Activated CD8-positive, alpha-beta memory T cell treated with anti-CD3 and anti-CD28 coated beads, Interleukin-2, amount 50 U/mL, for 24 hours (primary cell): ENCODE results near the gene C13orf46.
"Not testable (repeated sequence)": the region's sequence is repeated elsewhere in the genome, so short reads cannot be mapped to it uniquely, and the experiment has no call there.

Experiments used
- DNase-seq: peaks from one replicate; pipeline ENCODE4 v3.0.0-alpha.2; 2020; ENCODE audit errors: extremely low read depth

Gene C13orf46

GRCh38 chr13:113973218-113974164 lies at the start of gene C13orf46:
C13orf46 (minus strand) TSS chr13:113974076; CDS start chr13:113973997, 79 bp downstream.
- DNase-seq = no peak

GRCh38 chr13:114022876-114023275 lies 49.0 kb upstream of the C13orf46 start:
- no peak for DNase-seq

- DNase-seq = no peak
Observed at GRCh38 chr13:114022309-114022669, 48.4 kb upstream of the C13orf46 start.

- no peak for DNase-seq
Observed at GRCh38 chr13:114021464-114022308, 47.8 kb upstream of the C13orf46 start.

- no peak for DNase-seq
Observed at GRCh38 chr13:114020750-114021463, 47.0 kb upstream of the C13orf46 start.

DNA sequence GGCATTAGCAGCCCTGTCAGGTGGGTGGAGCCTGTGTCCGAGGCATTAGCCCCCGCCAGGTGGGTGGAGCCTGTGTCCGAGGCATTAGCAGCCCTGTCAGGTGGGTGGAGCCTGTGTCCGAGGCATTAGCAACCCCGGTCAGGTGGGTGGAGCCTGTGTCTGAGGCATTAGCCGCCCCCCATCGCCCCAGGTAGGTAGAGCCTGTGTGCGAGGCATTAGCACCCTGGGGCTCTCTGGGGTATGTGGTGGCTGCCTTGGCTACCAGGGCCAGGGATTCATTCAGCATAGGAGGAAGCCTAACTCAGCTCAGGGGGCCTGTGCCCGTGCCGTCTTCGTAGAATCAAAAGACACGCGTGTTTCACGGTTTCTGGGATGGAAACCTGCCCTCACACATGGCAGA lies 46.3 kb upstream of the C13orf46 start:
- DNase-seq = not testable (repeated sequence)

GRCh38 chr13:114019367-114019766 lies 45.5 kb upstream of the C13orf46 start:
- DNase-seq = peak; percentile 9

GRCh38 chr13:114018461-114019055 lies 44.7 kb upstream of the C13orf46 start:
- no peak for DNase-seq

GRCh38 chr13:114017966-114018365 lies 44.1 kb upstream of the C13orf46 start:
- no peak for DNase-seq

DNA sequence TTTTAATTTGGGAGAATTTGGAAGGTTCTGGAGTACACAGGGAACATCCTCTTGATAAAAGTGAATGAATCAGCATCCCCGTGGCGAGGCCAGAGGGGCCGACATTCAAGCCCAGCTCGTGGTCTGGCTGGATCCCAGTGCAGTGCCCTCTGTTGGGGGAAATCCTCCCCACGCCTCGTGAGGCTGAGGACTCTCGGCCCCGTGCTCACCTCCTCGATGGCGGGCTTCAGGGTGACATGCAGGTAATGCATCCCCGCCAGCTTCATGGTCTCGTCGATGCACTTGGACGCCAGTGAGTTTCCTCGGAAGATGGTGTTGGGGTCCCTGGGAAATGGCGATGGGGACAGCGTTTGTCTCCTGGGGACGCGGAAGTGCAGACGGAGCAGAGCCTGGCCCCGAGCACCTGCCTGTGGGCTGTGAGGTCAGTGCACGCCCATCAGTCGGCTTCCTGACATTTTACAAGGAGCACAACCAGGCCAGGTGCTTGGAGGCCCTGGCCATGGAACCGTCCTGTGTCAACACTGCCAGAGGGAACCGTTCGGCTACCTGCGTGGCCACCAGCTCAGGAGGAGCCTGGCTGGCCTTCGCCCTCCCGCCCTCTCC lies 43.3 kb upstream of the C13orf46 start:
- DNase-seq = no peak

DNA sequence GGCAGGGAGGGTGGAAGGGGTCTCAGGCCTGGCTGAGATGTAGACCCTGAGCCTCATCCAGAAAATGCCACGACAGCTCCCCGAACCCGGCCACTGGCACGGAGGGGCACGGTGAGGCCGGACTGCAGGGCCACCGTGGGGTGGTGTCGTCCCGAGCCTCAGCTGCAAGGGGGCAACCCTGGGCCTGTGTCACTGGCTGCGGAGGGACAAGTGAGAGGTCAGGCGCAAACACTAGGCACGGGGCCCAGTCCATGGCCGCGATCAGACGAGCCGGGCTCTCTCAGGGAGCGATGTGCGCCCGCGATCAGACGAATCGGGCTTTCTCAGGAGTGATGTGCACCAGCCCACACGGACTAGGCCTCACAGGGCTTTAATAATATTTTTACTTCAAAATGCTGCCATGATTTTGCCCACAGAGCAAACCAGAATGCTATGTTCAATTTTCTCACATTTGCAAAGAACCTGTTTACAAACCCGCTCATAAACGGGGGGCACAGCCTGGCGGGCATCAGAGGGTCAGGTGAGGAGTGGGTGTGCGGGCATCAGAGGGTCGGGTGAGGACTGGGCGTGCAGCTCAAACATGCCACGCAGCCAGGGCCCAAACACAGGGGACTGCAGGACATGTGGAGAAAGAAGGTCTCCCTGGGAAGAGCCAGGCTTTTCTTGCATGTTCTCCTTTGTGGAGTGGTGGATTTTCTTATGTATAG lies 42.6 kb upstream of the C13orf46 start:
- DNase-seq = no peak

- DNase-seq = no peak
Observed at GRCh38 chr13:114015969-114016295, 42.1 kb upstream of the C13orf46 start.

- DNase-seq = no peak
Observed at GRCh38 chr13:114015111-114015968, 41.5 kb upstream of the C13orf46 start.

- DNase-seq = no peak
Observed at GRCh38 chr13:114013952-114014629, 40.2 kb upstream of the C13orf46 start.

- no peak for DNase-seq
Observed at GRCh38 chr13:114013336-114013735, 39.5 kb upstream of the C13orf46 start.

GRCh38 chr13:114012921-114013320 lies 39.0 kb upstream of the C13orf46 start:
- DNase-seq = no peak

GRCh38 chr13:114012141-114012540 lies 38.3 kb upstream of the C13orf46 start:
- no peak for DNase-seq

DNA sequence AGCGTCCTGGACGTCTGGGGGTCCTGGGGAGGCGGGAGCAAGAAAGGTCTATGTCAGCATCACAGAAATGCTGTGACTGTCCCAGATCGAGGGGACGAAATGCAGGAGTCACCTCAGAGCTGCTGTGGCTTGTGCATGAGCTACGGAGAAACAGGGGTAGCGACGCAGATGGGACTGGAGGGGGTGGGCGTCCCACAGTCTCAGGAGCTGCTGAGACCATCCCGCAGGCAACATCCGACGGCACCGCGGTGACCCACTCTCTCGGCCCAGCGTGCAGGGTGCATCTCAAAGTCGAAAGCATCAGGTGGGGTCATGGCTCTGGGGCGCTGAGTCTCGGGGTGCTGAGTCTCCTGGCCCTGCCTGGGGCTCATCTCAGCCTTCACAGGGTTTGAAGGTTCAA lies 37.4 kb upstream of the C13orf46 start:
- DNase-seq = no peak
